ENCODE results near the gene JAK1. TPM values are rescaled to one million over a fixed set of nuclear protein-coding genes. Genes with fewer than 3 reads are reported as not detected.
A peak's percentile ranks its signal among the peaks of the same experiment; 100 is the strongest.
"Not testable (repeated sequence)": the region's sequence is repeated elsewhere in the genome, so short reads cannot be mapped to it uniquely, and the experiment has no call there.

The JAK1 gene
- total RNA-seq, 3 donors from 2014 or later: 179 to 258 (median 196) TPM

GRCh38 chr1:64922336-64922735 is 44.0 kb downstream of the JAK1 start:
- peaks cover 0 to 19% of the 10 kb centered on the region in 2 donors for H3K4me1 ChIP-seq
- H3K27ac ChIP-seq: no peak overlapping the region

GRCh38 chr1:64921771-64922170 is 44.6 kb downstream of the JAK1 start:
- H3K4me1 ChIP-seq: peaks cover 0 to 19% of the 10 kb centered on the region in 2 donors
- H3K27me3 ChIP-seq: no peaks in the 10 kb centered on the region
- no peaks in the 10 kb centered on the region for H3K9me3 ChIP-seq
- no peak overlapping the region for H3K27ac ChIP-seq
- intact Hi-C loops (cut with DNase I; ENCODE audit: low total_unique reads): no loop called here
- H3K4me3 ChIP-seq: no peak overlapping the region
- H3K36me3 ChIP-seq: no peaks in the 10 kb centered on the region
- TF ChIP-seq POLR2A (IDR thresholded peaks at IDR 0.05) (no peak), POLR2AphosphoS5 (IDR thresholded peaks at IDR 0.05) (no peak), CTCF (IDR thresholded peaks at IDR 0.05) (no peak)
- DNase-seq (ENCODE audit: low spot score in 2 of 2): no peak

More at GRCh38 chr1:64922336-64922735, 44.0 kb downstream of the JAK1 start:
- no peaks in the 10 kb centered on the region for H3K9me3 ChIP-seq
- H3K4me3 ChIP-seq: no peak overlapping the region
- H3K27me3 ChIP-seq: no peaks in the 10 kb centered on the region
- no peak for DNase-seq (ENCODE audit: low spot score in 2 of 2)
- H3K36me3 ChIP-seq: no peaks in the 10 kb centered on the region
- intact Hi-C loops (cut with DNase I; ENCODE audit: low total_unique reads): no loop called here
- TF ChIP-seq CTCF (IDR thresholded peaks at IDR 0.05): no peak
- TF ChIP-seq POLR2A (IDR thresholded peaks at IDR 0.05): no peak
- no peak for TF ChIP-seq POLR2AphosphoS5 (IDR thresholded peaks at IDR 0.05)

DNA sequence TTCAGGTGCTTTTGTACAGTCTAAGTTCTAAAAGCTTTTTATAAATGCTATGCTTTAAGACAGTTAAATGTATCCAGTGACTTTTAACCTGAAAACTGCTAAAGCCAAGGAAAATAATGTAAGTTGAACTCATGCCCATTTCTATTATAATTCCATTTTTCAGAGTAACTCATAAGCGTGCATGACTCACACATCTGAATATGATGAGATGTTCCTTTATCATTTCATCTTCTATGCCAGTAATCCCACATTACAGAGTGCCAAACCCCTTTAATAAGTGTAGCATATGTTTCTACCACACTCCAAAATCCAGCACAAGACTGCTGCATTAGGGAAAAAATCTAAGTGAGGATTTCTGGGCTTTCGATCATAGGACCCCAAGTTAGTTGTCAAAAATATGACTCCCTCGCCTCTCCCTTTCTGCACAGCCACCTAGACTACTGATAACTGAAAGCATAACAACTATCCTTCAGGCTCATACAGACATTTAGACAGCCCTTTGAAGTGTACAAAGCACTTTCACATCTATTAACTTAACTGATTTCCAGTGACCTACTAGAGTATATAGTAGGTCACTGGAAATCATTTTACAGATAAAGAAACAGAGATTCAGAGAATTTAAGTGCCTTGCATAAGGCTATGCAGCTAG is 45.3 kb downstream of the JAK1 start:
- H3K36me3 ChIP-seq: no peaks in the 10 kb centered on the region
- H3K27ac ChIP-seq: peak overlapping the region in 1 of 2 donors; percentile 25
- H3K9me3 ChIP-seq: no peaks in the 10 kb centered on the region
- H3K4me1 ChIP-seq: peaks cover 0 to 19% of the 10 kb centered on the region in 2 donors
- DNase-seq (ENCODE audit: low spot score in 2 of 2): no peak
- intact Hi-C loops (cut with DNase I; ENCODE audit: low total_unique reads): no loop called here
- H3K27me3 ChIP-seq: no peaks in the 10 kb centered on the region
- H3K4me3 ChIP-seq: no peak overlapping the region
- TF ChIP-seq POLR2A (IDR thresholded peaks at IDR 0.05) (no peak), POLR2AphosphoS5 (IDR thresholded peaks at IDR 0.05) (no peak), CTCF (IDR thresholded peaks at IDR 0.05) (no peak)

- H3K9me3 ChIP-seq; intact Hi-C loops (cut with DNase I; ENCODE audit: low total_unique reads); DNase-seq (ENCODE audit: low spot score in 2 of 2); H3K27ac ChIP-seq; H3K36me3 ChIP-seq; H3K4me3 ChIP-seq; H3K27me3 ChIP-seq: not testable (repeated sequence)
- peaks cover 0 to 19% of the 10 kb centered on the region in 2 donors for H3K4me1 ChIP-seq
Measured at GRCh38 chr1:64919120-64919519, 47.2 kb downstream of the JAK1 start.

GRCh38 chr1:64917907-64918306 is 48.4 kb downstream of the JAK1 start:
- Histone ChIP-seq H3K36me3 (no peaks in the 10 kb centered on the region), H3K9me3 (no peaks in the 10 kb centered on the region), H3K4me3 (no peak overlapping the region), H3K4me1 (peaks cover 0 to 19% of the 10 kb centered on the region in 2 donors), H3K27me3 (no peaks in the 10 kb centered on the region), H3K27ac (peak overlapping the region in 1 of 2 donors; percentile 13)
- intact Hi-C loops (cut with DNase I; ENCODE audit: low total_unique reads): no loop called here
- DNase-seq (ENCODE audit: low spot score in 2 of 2): no peak
- TF ChIP-seq CTCF (IDR thresholded peaks at IDR 0.05) (no peak), POLR2AphosphoS5 (IDR thresholded peaks at IDR 0.05) (no peak), POLR2A (IDR thresholded peaks at IDR 0.05) (no peak)

Data from breast epithelium (tissue), 4 donors.